ENCODE data around the gene SCLY.

SCLY gene

GRCh38 chr2:238069021-238069709, 8.4 kb downstream of the SCLY start:
- Mint-ChIP-seq H3K27ac (no peak overlapping the region), H3K9me3 (no peaks in the 10 kb centered on the region), H3K36me3 (peaks cover 40% of the 10 kb centered on the region), H3K4me3 (no peak overlapping the region), H3K4me1 (peaks cover 3% of the 10 kb centered on the region), H3K27me3 (no peaks in the 10 kb centered on the region)
- ATAC-seq (ENCODE audit: low read depth) (no peak), DNase-seq (ENCODE audit: low spot score in 2 of 2) (no peak)

- ATAC-seq (ENCODE audit: low read depth), result no peak
- Mint-ChIP-seq H3K36me3 (peaks cover 40% of the 10 kb centered on the region), H3K27ac (no peak overlapping the region), H3K9me3 (no peaks in the 10 kb centered on the region), H3K4me1 (peaks cover 3% of the 10 kb centered on the region), H3K4me3 (no peak overlapping the region), H3K27me3 (no peaks in the 10 kb centered on the region)
- DNase-seq (ENCODE audit: low spot score in 2 of 2), result no peak
Measured at GRCh38 chr2:238069877-238070276, 9.1 kb downstream of the SCLY start.

- H3K4me1 Mint-ChIP-seq, result no peaks in the 10 kb centered on the region
- peaks cover 7% of the 10 kb centered on the region for H3K9me3 Mint-ChIP-seq
- no peak overlapping the region for H3K4me3 Mint-ChIP-seq
- peaks cover 41% of the 10 kb centered on the region for H3K36me3 Mint-ChIP-seq
- no peak for DNase-seq (ENCODE audit: low spot score in 2 of 2)
- no peaks in the 10 kb centered on the region for H3K27me3 Mint-ChIP-seq
- H3K27ac Mint-ChIP-seq, result no peak overlapping the region
- ATAC-seq (ENCODE audit: low read depth), result no peak
Measured at GRCh38 chr2:238075397-238075796, 14.6 kb downstream of the SCLY start.

GRCh38 chr2:238077292-238077691, 16.5 kb downstream of the SCLY start:
- H3K27ac Mint-ChIP-seq, result no peak overlapping the region
- no peak for DNase-seq (ENCODE audit: low spot score in 2 of 2)
- H3K9me3 Mint-ChIP-seq, result peaks cover 7% of the 10 kb centered on the region
- no peaks in the 10 kb centered on the region for H3K27me3 Mint-ChIP-seq
- H3K4me1 Mint-ChIP-seq, result no peaks in the 10 kb centered on the region
- no peak for ATAC-seq (ENCODE audit: low read depth)
- no peak overlapping the region for H3K4me3 Mint-ChIP-seq
- H3K36me3 Mint-ChIP-seq, result peaks cover 44% of the 10 kb centered on the region

GRCh38 chr2:238079874-238080327, 19.1 kb downstream of the SCLY start:
- H3K4me3 Mint-ChIP-seq, result no peak overlapping the region
- no peaks in the 10 kb centered on the region for H3K4me1 Mint-ChIP-seq
- H3K27ac Mint-ChIP-seq, result no peak overlapping the region
- H3K36me3 Mint-ChIP-seq, result peaks cover 29% of the 10 kb centered on the region
- DNase-seq (ENCODE audit: low spot score in 2 of 2) (no peak), ATAC-seq (ENCODE audit: low read depth) (no peak)
- peaks cover 7% of the 10 kb centered on the region for H3K9me3 Mint-ChIP-seq
- H3K27me3 Mint-ChIP-seq, result no peaks in the 10 kb centered on the region

- Mint-ChIP-seq H3K36me3 (peaks cover 31% of the 10 kb centered on the region), H3K27me3 (no peaks in the 10 kb centered on the region), H3K9me3 (peaks cover 7% of the 10 kb centered on the region), H3K27ac (no peak overlapping the region), H3K4me1 (no peaks in the 10 kb centered on the region), H3K4me3 (no peak overlapping the region)
- DNase-seq (ENCODE audit: low spot score in 2 of 2), result no peak
- no peak for ATAC-seq (ENCODE audit: low read depth)
Measured at GRCh38 chr2:238080518-238080917, 19.7 kb downstream of the SCLY start.

- DNase-seq (ENCODE audit: low spot score in 2 of 2) (no peak), ATAC-seq (ENCODE audit: low read depth) (no peak)
- Mint-ChIP-seq H3K36me3 (peaks cover 31% of the 10 kb centered on the region), H3K9me3 (peaks cover 7% of the 10 kb centered on the region), H3K4me1 (no peaks in the 10 kb centered on the region), H3K4me3 (no peak overlapping the region), H3K27me3 (no peaks in the 10 kb centered on the region), H3K27ac (no peak overlapping the region)
Measured at GRCh38 chr2:238081150-238081549, 20.3 kb downstream of the SCLY start.

- no peak for ATAC-seq (ENCODE audit: low read depth)
- Mint-ChIP-seq H3K27ac (no peak overlapping the region), H3K27me3 (no peaks in the 10 kb centered on the region), H3K4me3 (no peak overlapping the region), H3K36me3 (peaks cover 29% of the 10 kb centered on the region), H3K9me3 (peaks cover 7% of the 10 kb centered on the region), H3K4me1 (no peaks in the 10 kb centered on the region)
- DNase-seq (ENCODE audit: low spot score in 2 of 2), result no peak
Measured at GRCh38 chr2:238081561-238081960, 20.8 kb downstream of the SCLY start.

- H3K36me3 Mint-ChIP-seq, result peaks cover 24% of the 10 kb centered on the region
- no peaks in the 10 kb centered on the region for H3K27me3 Mint-ChIP-seq
- no peak overlapping the region for H3K4me3 Mint-ChIP-seq
- no peak for ATAC-seq (ENCODE audit: low read depth)
- H3K27ac Mint-ChIP-seq, result no peak overlapping the region
- peaks cover 4% of the 10 kb centered on the region for H3K9me3 Mint-ChIP-seq
- peaks cover 3% of the 10 kb centered on the region for H3K4me1 Mint-ChIP-seq
- no peak for DNase-seq (ENCODE audit: low spot score in 2 of 2)
Measured at GRCh38 chr2:238082151-238082550, 21.4 kb downstream of the SCLY start.

GRCh38 chr2:238082827-238083226, 22.0 kb downstream of the SCLY start:
- Mint-ChIP-seq H3K27me3 (no peaks in the 10 kb centered on the region), H3K4me3 (no peak overlapping the region), H3K27ac (no peak overlapping the region), H3K4me1 (peaks cover 6% of the 10 kb centered on the region), H3K9me3 (peaks cover 4% of the 10 kb centered on the region), H3K36me3 (peaks cover 19% of the 10 kb centered on the region)
- DNase-seq (ENCODE audit: low spot score in 2 of 2) (no peak), ATAC-seq (ENCODE audit: low read depth) (no peak)

- Mint-ChIP-seq H3K27ac (no peak overlapping the region), H3K36me3 (peaks cover 19% of the 10 kb centered on the region), H3K9me3 (peaks cover 4% of the 10 kb centered on the region), H3K4me1 (peaks cover 6% of the 10 kb centered on the region), H3K4me3 (no peak overlapping the region), H3K27me3 (no peaks in the 10 kb centered on the region)
- ATAC-seq (ENCODE audit: low read depth) (no peak), DNase-seq (ENCODE audit: low spot score in 2 of 2) (no peak)
Measured at GRCh38 chr2:238083919-238084318, 23.1 kb downstream of the SCLY start.

GRCh38 chr2:238084761-238085160, 24.0 kb downstream of the SCLY start:
- DNase-seq (ENCODE audit: low spot score in 2 of 2), result no peak
- Mint-ChIP-seq H3K27ac (no peak overlapping the region), H3K4me1 (peaks cover 6% of the 10 kb centered on the region), H3K4me3 (no peak overlapping the region), H3K27me3 (no peaks in the 10 kb centered on the region), H3K9me3 (peaks cover 4% of the 10 kb centered on the region), H3K36me3 (peaks cover 18% of the 10 kb centered on the region)
- no peak for ATAC-seq (ENCODE audit: low read depth)

- ATAC-seq (ENCODE audit: low read depth) (no peak), DNase-seq (ENCODE audit: low spot score in 2 of 2) (no peak)
- no peaks in the 10 kb centered on the region for H3K9me3 Mint-ChIP-seq
- H3K27me3 Mint-ChIP-seq, result no peaks in the 10 kb centered on the region
- H3K27ac Mint-ChIP-seq, result no peak overlapping the region
- H3K4me3 Mint-ChIP-seq, result no peak overlapping the region
- peaks cover 9% of the 10 kb centered on the region for H3K36me3 Mint-ChIP-seq
- H3K4me1 Mint-ChIP-seq, result peaks cover 6% of the 10 kb centered on the region
Measured at GRCh38 chr2:238085899-238086298, 25.1 kb downstream of the SCLY start.

GRCh38 chr2:238087211-238087610, 26.4 kb downstream of the SCLY start:
- peaks cover 6% of the 10 kb centered on the region for H3K4me1 Mint-ChIP-seq
- peak; percentile 82 for ATAC-seq (ENCODE audit: low read depth)
- H3K27ac Mint-ChIP-seq, result no peak overlapping the region
- H3K36me3 Mint-ChIP-seq, result peaks cover 6% of the 10 kb centered on the region
- DNase-seq (ENCODE audit: low spot score in 2 of 2), result no peak
- H3K27me3 Mint-ChIP-seq, result no peaks in the 10 kb centered on the region
- no peaks in the 10 kb centered on the region for H3K9me3 Mint-ChIP-seq
- H3K4me3 Mint-ChIP-seq, result no peak overlapping the region

- ATAC-seq (ENCODE audit: low read depth) (no peak), DNase-seq (ENCODE audit: low spot score in 2 of 2) (no peak)
- peaks cover 6% of the 10 kb centered on the region for H3K4me1 Mint-ChIP-seq
- H3K9me3 Mint-ChIP-seq, result no peaks in the 10 kb centered on the region
- no peak overlapping the region for H3K4me3 Mint-ChIP-seq
- no peak overlapping the region for H3K27ac Mint-ChIP-seq
- H3K36me3 Mint-ChIP-seq, result peaks cover 11% of the 10 kb centered on the region
- H3K27me3 Mint-ChIP-seq, result no peaks in the 10 kb centered on the region
Measured at GRCh38 chr2:238090887-238091286, 30.1 kb downstream of the SCLY start.

Data from memory B cell (primary cell).